Immature natural killer cell (primary cell): ENCODE measurements around the gene PKHD1. TPM values are rescaled to one million over a fixed set of nuclear protein-coding genes. Genes with fewer than 3 reads are reported as not detected.
"Not testable (repeated sequence)": the region's sequence is repeated elsewhere in the genome, so short reads cannot be mapped to it uniquely, and the experiment has no call there.

ENCODE experiments used
- DNase-seq, 3 donors: peaks; one replicate each; pipeline ENCODE4 v3.0.0; 2022; ENCODE audit warnings: mixed read lengths in 1 of 3
- H3K27ac Mint-ChIP-seq, 6 donors: one replicate each; pipeline ENCODE4 v1.8.0; 2020; ENCODE audit warnings: mixed read lengths in 6 of 6, mild to moderate bottlenecking in 5 of 6, inconsistent platforms in 4 of 6, moderate library complexity in 3 of 6
- H3K27me3 Mint-ChIP-seq, 3 donors: one replicate each; pipeline ENCODE4 v1.8.0; 2020 to 2021; ENCODE audit warnings: low read depth in 3 of 3, mild to moderate bottlenecking in 3 of 3, mixed read lengths in 3 of 3, moderate library complexity in 3 of 3, inconsistent platforms in 1 of 3
- H3K36me3 Mint-ChIP-seq, 3 donors: one replicate each; pipeline ENCODE4 v1.8.0; 2020; ENCODE audit warnings: mixed read lengths in 3 of 3, inconsistent platforms in 2 of 3, mild to moderate bottlenecking in 2 of 3
- H3K4me1 Mint-ChIP-seq, 2 donors: one replicate each; pipeline ENCODE4 v1.8.0; 2020; ENCODE audit warnings: inconsistent platforms in 2 of 2, mild to moderate bottlenecking in 2 of 2, mixed read lengths in 2 of 2, moderate library complexity in 1 of 2
- H3K4me3 Mint-ChIP-seq, 5 donors: one replicate each; pipeline ENCODE4 v1.8.0; 2020; ENCODE audit warnings: mild to moderate bottlenecking in 5 of 5, mixed read lengths in 5 of 5, inconsistent platforms in 3 of 5, moderate library complexity in 3 of 5
- H3K9me3 Mint-ChIP-seq, 6 donors: one replicate each; pipeline ENCODE4 v1.8.0; 2020; ENCODE audit warnings: mild to moderate bottlenecking in 6 of 6, mixed read lengths in 6 of 6, inconsistent platforms in 4 of 6, moderate library complexity in 3 of 6
- polyA plus RNA-seq, 3 donors: library from polyadenylated mRNA; unstranded; fragments of 300-500 nt; fragmentation: Illumina TruSeq; gene quantifications; one replicate each; pipeline ENCODE4 v1.2.3, GENCODE V29; 2021

Gene PKHD1
- polyA plus RNA-seq, 3 donors from 2014 or later, result not detected

DNA sequence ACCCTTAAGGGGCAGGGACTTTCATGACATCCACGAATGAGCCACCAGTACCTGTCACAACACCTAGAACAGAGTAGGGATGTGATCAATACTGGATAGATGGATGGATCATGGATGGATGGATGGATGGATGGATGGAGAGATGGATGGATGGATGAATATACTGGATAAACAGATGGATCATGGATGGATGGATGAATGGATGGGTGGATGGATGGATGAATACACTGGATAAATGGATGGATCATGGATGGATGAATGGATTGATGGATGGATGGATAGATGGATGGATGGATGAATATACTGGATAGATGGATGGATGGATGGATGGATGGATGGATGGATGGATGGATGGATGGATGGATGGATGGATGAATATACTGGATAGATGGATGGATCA lies 73.0 kb downstream of the PKHD1 start:
- no peaks in the 10 kb centered on the region for H3K4me1 Mint-ChIP-seq
- no peaks in the 10 kb centered on the region for H3K36me3 Mint-ChIP-seq
- no peak for DNase-seq
- H3K27me3 Mint-ChIP-seq, result peaks cover 0 to 2% (median 1%) of the 10 kb centered on the region in 3 donors
- H3K9me3 Mint-ChIP-seq, result no peaks in the 10 kb centered on the region
- H3K27ac Mint-ChIP-seq, result no peak overlapping the region
- no peak overlapping the region for H3K4me3 Mint-ChIP-seq

- H3K27ac Mint-ChIP-seq, result no peak overlapping the region
- no peaks in the 10 kb centered on the region for H3K36me3 Mint-ChIP-seq
- H3K9me3 Mint-ChIP-seq, result no peaks in the 10 kb centered on the region
- no peak overlapping the region for H3K4me3 Mint-ChIP-seq
- H3K27me3 Mint-ChIP-seq, result peaks cover 0 to 5% (median 1%) of the 10 kb centered on the region in 3 donors
- DNase-seq, result no peak
- H3K4me1 Mint-ChIP-seq, result no peaks in the 10 kb centered on the region
Measured at GRCh38 chr6:52013035-52013434, 74.4 kb downstream of the PKHD1 start.

DNA sequence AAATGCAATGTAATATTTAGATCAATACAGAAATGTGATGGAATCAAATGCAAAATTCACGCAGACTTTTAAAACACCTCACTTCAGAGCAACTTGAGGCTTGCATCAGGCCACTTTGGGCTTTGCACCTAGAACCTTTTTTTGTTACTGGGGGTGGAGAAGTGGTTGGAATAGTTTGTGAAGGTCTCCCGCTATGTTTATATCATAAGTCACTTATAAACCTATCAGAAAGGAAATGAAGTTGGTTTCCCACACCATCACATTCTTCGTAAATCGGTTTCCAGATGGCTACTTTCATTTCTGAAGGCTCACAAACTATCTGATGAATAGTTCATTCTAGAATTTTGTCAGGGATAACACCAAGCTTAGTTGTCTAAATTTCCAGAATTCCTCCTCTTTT lies 74.8 kb downstream of the PKHD1 start:
- H3K27ac Mint-ChIP-seq, result no peak overlapping the region
- H3K27me3 Mint-ChIP-seq, result peaks cover 0 to 5% (median 1%) of the 10 kb centered on the region in 3 donors
- H3K9me3 Mint-ChIP-seq, result peaks cover 0 to 3% (median 0%) of the 10 kb centered on the region in 6 donors
- no peaks in the 10 kb centered on the region for H3K36me3 Mint-ChIP-seq
- H3K4me3 Mint-ChIP-seq, result no peak overlapping the region
- DNase-seq, result no peak
- no peaks in the 10 kb centered on the region for H3K4me1 Mint-ChIP-seq

GRCh38 chr6:52010806-52011205 lies 76.6 kb downstream of the PKHD1 start:
- H3K27me3 Mint-ChIP-seq, result peaks cover 0 to 6% (median 1%) of the 10 kb centered on the region in 3 donors
- peaks cover 0 to 3% (median 0%) of the 10 kb centered on the region in 6 donors for H3K9me3 Mint-ChIP-seq

DNA sequence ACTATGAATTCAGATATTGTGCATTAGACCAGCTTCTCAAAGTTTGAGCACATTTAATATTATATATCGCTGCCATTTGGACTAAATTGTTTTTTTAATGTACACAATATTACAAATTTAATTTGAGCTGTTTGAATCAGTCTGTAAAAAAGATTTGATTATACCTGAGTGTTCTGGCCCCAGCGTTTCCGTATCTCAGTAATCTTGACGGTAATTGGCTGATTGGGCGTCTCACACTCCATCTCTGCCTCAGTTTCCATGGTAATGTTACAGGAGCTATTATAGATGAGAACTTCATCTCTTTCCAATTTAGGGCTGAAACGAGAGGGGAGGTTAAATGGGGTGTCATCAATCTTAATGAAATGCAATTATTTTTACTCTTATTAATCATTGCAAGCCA lies 77.3 kb downstream of the PKHD1 start:
- no peaks in the 10 kb centered on the region for H3K36me3 Mint-ChIP-seq
- H3K27me3 Mint-ChIP-seq, result peaks cover 0 to 6% (median 2%) of the 10 kb centered on the region in 3 donors
- H3K4me1 Mint-ChIP-seq, result no peaks in the 10 kb centered on the region
- H3K4me3 Mint-ChIP-seq, result no peak overlapping the region
- peaks cover 0 to 3% (median 0%) of the 10 kb centered on the region in 6 donors for H3K9me3 Mint-ChIP-seq
- no peak for DNase-seq
- H3K27ac Mint-ChIP-seq, result no peak overlapping the region

More at GRCh38 chr6:52010806-52011205, 76.6 kb downstream of the PKHD1 start:
- Mint-ChIP-seq H3K4me1 (no peaks in the 10 kb centered on the region), H3K36me3 (no peaks in the 10 kb centered on the region), H3K4me3 (no peak overlapping the region), H3K27ac (no peak overlapping the region)
- DNase-seq, result no peak

GRCh38 chr6:52009466-52010140 lies 77.8 kb downstream of the PKHD1 start:
- no peak for DNase-seq
- Mint-ChIP-seq H3K36me3 (no peaks in the 10 kb centered on the region), H3K27me3 (peaks cover 0 to 8% (median 6%) of the 10 kb centered on the region in 3 donors), H3K9me3 (peaks cover 0 to 3% (median 0%) of the 10 kb centered on the region in 6 donors), H3K27ac (no peak overlapping the region), H3K4me1 (no peaks in the 10 kb centered on the region), H3K4me3 (no peak overlapping the region)

- Mint-ChIP-seq H3K9me3 (no peaks in the 10 kb centered on the region), H3K27me3 (peaks cover 4 to 20% (median 6%) of the 10 kb centered on the region in 3 donors), H3K4me3 (no peak overlapping the region), H3K27ac (no peak overlapping the region), H3K36me3 (no peaks in the 10 kb centered on the region), H3K4me1 (no peaks in the 10 kb centered on the region)
- DNase-seq, result no peak
Measured at GRCh38 chr6:52000064-52000463, 87.3 kb downstream of the PKHD1 start.

- H3K4me3 Mint-ChIP-seq, result no peak overlapping the region
- no peak for DNase-seq
- no peak overlapping the region for H3K27ac Mint-ChIP-seq
- H3K4me1 Mint-ChIP-seq, result no peaks in the 10 kb centered on the region
- no peaks in the 10 kb centered on the region for H3K36me3 Mint-ChIP-seq
- H3K27me3 Mint-ChIP-seq, result peaks cover 6 to 20% (median 8%) of the 10 kb centered on the region in 3 donors
- no peaks in the 10 kb centered on the region for H3K9me3 Mint-ChIP-seq
Measured at GRCh38 chr6:51996296-51996947, 91.0 kb downstream of the PKHD1 start.

DNA sequence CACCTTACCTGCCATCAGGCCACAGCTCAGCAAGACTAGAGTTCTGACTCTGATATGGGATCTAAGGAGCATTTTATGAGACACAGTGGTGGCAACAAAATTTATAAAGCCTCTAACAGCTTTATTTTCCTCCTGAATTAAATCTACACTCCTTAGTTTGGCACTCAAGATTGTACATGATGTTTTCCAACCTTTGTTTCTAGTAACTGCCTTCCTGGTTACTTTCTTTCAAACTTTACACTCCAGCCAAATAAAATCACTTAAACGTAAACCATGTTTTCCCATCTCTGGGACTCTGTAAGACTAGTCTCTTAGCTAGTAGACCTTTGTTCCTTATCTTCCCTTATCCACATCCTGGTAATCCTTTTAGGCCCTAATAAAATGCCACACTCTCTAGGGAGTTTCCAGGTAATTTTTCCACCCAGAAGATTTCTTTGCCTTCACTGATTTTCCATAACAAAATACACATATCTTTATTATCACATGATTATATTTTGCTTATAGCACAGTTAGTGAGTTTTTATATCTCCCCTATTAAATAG lies 92.1 kb downstream of the PKHD1 start:
- H3K4me1 Mint-ChIP-seq, result no peaks in the 10 kb centered on the region
- H3K9me3 Mint-ChIP-seq, result peaks cover 0 to 6% (median 0%) of the 10 kb centered on the region in 6 donors
- H3K36me3 Mint-ChIP-seq, result no peaks in the 10 kb centered on the region
- no peak for DNase-seq
- no peak overlapping the region for H3K27ac Mint-ChIP-seq
- peaks cover 6 to 23% (median 8%) of the 10 kb centered on the region in 3 donors for H3K27me3 Mint-ChIP-seq
- H3K4me3 Mint-ChIP-seq, result no peak overlapping the region

- Mint-ChIP-seq H3K4me3 (no peak overlapping the region), H3K4me1 (no peaks in the 10 kb centered on the region), H3K9me3 (peaks cover 0 to 15% (median 0%) of the 10 kb centered on the region in 6 donors), H3K27me3 (peaks cover 4 to 11% (median 6%) of the 10 kb centered on the region in 3 donors), H3K27ac (no peak overlapping the region), H3K36me3 (no peaks in the 10 kb centered on the region)
- no peak for DNase-seq
Measured at GRCh38 chr6:51992876-51993275, 94.5 kb downstream of the PKHD1 start.

DNA sequence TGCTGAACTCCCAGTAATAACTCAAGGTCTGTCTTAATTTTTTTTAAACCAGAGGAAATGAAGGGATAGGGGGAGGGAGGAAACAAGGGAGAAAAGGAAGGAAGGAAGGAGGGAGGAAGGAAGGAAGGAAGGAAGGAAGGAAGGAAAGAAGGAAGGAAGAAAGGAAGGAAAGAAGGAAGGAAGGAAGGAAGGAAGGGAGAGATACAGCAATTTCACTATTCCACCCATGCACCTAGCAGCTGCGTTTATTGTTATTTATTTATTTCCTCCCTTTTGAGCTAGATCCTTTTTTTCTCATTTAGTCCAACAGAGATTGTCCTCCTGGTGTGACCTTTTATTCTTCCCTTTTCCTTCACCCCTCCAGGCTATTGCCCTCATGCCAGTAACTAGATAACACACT lies 97.6 kb downstream of the PKHD1 start:
- Mint-ChIP-seq H3K9me3 (peaks cover 0 to 15% (median 0%) of the 10 kb centered on the region in 6 donors), H3K36me3 (no peaks in the 10 kb centered on the region), H3K4me3 (no peak overlapping the region), H3K27ac (no peak overlapping the region), H3K4me1 (no peaks in the 10 kb centered on the region), H3K27me3 (peaks cover 3 to 7% (median 6%) of the 10 kb centered on the region in 3 donors)
- no peak for DNase-seq

DNA sequence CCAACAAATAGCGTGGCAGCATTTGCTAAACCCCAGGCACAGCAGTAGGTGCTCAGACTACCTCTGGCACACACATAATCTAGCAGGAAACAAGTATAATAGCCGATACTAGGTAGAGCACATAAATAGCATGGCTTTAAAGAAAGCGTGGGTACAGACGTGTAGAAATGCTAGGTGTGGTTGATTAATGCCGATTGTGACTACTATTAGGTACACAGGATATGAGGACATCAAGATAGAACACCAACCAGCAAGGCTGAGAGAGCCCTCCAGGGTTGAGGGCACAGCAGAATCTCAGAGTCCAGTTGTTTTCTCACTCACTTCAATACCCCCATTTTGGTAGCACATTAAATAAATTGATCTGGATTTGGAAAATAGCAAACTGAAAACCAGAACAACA lies 100.5 kb downstream of the PKHD1 start:
- DNase-seq, result no peak
- Mint-ChIP-seq H3K36me3 (no peaks in the 10 kb centered on the region), H3K27me3 (peaks cover 2 to 5% (median 3%) of the 10 kb centered on the region in 3 donors), H3K4me1 (no peaks in the 10 kb centered on the region), H3K9me3 (peaks cover 0 to 15% (median 0%) of the 10 kb centered on the region in 6 donors), H3K27ac (no peak overlapping the region), H3K4me3 (no peak overlapping the region)

GRCh38 chr6:51983564-51983963 lies 103.8 kb downstream of the PKHD1 start:
- peaks cover 0 to 3% (median 0%) of the 10 kb centered on the region in 6 donors for H3K9me3 Mint-ChIP-seq
- no peak overlapping the region for H3K27ac Mint-ChIP-seq
- no peak for DNase-seq
- H3K4me1 Mint-ChIP-seq, result no peaks in the 10 kb centered on the region
- H3K4me3 Mint-ChIP-seq, result no peak overlapping the region
- no peaks in the 10 kb centered on the region for H3K36me3 Mint-ChIP-seq
- peaks cover under 1 to 3% (median 2%) of the 10 kb centered on the region in 3 donors for H3K27me3 Mint-ChIP-seq

DNA sequence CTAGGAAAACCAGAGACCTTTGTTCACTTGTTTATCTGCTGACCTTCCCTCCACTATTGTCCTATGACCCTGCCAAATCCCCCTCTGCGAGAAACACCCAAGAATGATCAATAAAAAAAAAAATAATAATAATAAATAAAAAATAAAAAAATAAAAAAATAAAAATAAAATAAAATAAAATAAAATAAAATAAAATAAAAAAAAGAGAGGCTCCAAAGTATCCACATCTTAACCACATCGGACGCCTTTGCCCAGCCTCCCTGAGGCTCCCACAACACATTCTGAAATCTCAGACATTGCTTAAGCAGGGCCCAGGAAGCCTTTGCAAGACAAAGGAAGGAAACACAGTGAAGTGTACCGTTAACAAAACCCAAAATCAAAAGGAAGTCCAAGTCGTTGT lies 104.7 kb downstream of the PKHD1 start:
- not testable (repeated sequence) for H3K27me3 Mint-ChIP-seq, H3K4me3 Mint-ChIP-seq, H3K4me1 Mint-ChIP-seq, H3K36me3 Mint-ChIP-seq, H3K9me3 Mint-ChIP-seq, H3K27ac Mint-ChIP-seq, DNase-seq
